GM19025 (cell line): ENCODE data around the gene IFT22.
"Not testable (repeated sequence)": the region's sequence is repeated elsewhere in the genome, so short reads cannot be mapped to it uniquely, and the experiment has no call there.

Source experiments
- ATAC-seq: cut with Tn5 transposase; IDR thresholded peaks from one replicate; pipeline ENCODE4 v1.9.1; 2021; ENCODE audit warnings: mild to moderate bottlenecking, low read depth, moderate library complexity; ENCODE audit not compliant: unreplicated experiment

The IFT22 gene

DNA sequence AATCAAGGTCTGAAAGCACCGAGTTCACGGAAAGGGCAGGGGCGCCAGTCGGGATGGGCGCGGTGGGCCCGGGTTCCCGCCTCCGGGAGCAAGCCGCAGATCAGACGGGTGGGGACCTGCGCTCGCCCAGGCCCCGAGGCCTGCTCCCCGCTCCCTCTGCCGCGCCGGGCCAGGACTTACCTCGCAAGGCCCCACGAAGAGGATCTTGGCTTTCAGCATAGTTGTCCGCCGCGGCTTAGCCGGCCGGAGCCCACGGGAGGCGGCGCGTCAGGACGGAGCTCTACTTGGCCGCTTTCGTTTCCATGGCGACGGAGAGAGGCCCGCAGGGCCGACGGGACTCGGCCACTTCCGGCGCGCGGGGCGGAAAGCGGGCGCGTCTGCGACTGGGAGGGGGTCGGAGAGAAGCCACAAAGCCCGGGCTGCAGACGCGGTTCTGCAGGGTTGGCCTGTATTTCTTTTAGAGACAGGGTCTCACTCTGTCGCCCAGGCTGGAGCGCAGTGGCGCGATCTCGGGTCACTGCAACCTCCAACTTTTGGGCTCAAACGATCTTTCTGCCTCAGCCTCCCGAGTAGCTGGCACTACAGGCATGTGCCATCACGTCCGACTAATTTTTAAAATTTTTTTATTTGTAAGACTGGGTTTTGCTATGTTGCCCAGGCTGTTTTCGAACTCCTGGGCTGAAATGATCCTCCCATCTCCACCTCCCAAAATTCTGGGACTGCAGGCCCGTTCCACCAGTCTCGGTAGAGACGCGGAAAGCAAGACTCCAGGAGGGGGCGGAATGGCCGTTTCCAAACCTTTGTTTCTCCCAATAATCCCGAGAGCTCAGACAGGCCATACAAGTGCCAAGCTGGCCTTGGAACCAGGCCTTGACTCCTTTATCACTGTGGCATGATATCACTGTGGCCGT, at the start of gene IFT22:
IFT22 (minus strand) TSS at position 322 of the 911 bp plus-strand sequence; CDS start at position 219, 103 bp downstream.
- peak; percentile 98 for ATAC-seq

DNA sequence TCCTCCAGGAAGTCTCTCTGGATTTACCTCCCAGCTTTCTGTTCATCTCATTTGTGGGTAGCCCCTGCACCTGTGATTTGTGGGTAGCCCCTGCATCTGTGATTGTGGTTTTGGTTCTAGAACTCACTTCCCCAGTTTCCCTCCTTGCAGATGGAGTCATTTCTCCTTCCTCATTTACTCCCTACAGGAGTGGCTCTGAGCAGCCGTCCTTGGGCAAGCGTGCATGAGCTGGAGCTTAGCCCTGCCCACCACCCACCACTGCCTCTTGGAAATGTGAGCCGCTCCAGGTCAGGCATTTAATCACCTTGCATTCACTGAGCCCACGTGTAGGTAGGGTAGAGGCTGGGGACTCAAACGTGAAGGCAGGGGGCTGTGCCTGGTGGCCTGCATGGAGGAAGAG, 49.2 kb upstream of the IFT22 start:
- ATAC-seq, result no peak

DNA sequence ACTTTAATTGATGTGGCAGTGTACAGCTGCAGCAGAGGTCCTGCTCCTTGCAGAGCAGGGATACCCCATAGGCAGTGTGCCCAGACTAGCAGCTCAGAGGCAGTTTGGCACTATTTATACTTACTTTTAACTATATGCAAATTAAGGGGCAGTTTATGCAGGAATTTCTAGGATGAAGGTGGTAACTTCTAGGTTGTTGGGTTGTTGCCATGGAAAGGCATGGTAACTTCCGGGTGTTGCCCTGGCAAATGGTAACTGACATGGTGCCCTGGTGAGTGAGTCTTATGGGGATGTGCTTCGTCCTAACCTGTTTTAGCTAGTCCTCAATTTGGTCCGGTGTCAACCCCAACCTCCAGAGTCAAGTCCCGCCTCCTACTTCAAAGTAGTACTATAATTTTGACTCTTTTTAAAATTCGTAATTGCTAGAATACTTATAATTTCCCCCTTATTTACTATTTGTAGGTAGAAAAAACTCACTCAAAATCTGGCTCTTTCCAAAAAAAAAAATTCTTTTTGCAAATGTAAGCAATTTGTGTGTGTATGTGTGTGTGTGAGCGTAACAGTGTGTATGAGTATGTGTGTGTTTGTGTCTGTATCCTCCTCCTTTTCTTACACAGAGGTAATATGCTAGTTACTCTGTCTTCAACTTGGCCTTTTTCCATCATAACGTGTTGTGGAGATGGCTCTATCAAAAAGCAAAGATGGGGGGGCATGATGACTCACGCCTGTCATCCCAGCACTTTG, 47.0 kb upstream of the IFT22 start:
- ATAC-seq, result no peak

DNA sequence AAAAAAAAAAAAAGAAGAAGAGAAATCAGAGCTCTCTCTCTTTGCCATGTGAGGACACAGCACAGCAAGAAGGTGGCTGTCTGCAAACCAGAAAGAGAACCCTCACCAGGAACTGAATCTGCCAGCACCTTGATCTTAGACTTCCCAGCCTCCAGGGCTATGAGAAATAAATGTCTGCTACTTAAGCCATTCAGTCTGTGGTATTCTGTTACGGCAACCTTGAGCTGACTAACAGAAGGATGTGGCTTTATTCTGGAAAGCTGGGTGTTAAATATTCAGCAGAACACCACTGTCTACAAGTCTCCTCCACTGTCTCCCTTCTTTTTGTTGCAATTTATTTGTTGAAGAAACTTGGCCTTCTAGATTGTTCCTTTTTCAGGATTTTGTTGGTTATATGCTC, 46.1 kb upstream of the IFT22 start:
- ATAC-seq, result no peak

DNA sequence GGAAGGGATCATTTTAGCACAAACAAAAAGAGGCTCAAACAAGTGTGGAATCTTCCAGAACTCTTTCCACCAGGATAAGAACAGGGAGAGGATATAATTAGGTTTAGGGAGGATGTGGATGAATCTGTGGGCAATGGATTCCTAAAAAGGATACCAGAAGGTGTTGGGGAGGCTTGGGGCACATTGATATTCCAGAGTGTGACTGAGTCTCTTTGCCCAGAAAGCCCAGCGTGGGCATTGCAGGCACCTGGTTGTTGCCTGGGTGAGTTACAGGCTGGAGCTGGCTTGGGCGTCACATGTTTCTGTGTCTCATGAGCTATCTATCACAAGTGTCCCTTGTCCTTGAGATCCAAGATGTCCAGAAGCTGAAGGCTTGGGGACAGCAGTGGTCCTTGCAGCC, 44.3 kb upstream of the IFT22 start:
- no peak for ATAC-seq

DNA sequence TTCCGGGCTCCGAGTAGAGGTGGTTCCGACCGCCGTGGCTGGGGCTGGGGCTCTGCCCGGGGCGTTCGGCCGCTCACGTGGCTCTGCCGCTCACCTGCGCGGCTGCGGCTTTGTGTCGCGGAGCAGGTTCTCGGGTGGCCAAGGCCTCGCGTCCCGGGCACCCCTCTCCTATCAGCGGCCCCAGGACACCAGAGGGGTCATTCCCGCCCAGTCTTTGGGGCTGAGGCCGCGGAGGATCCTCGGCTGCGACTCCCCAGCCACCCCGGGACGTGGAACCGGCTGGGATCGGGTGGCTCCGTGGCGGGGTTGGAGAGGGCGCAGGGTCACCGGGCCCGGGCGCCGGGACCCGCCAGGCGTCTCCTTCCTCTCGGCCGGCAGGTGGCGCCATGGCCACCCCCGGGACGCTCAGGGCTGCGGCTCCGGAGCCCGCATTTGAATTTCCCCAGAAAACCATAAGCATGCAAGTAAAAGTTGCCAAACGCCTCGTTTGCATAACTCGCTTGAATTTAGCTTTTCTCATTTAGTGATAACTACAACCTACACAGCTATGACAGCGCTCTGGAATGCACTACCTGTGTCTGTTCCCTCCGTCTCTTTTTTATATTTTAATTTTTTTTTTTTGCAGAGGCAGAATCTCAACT, 42.2 kb upstream of the IFT22 start:
- ATAC-seq, result no peak

- no peak for ATAC-seq
These were observed 41.7 kb upstream of the IFT22 start for GRCh38 chr7:101363196-101363733.

DNA sequence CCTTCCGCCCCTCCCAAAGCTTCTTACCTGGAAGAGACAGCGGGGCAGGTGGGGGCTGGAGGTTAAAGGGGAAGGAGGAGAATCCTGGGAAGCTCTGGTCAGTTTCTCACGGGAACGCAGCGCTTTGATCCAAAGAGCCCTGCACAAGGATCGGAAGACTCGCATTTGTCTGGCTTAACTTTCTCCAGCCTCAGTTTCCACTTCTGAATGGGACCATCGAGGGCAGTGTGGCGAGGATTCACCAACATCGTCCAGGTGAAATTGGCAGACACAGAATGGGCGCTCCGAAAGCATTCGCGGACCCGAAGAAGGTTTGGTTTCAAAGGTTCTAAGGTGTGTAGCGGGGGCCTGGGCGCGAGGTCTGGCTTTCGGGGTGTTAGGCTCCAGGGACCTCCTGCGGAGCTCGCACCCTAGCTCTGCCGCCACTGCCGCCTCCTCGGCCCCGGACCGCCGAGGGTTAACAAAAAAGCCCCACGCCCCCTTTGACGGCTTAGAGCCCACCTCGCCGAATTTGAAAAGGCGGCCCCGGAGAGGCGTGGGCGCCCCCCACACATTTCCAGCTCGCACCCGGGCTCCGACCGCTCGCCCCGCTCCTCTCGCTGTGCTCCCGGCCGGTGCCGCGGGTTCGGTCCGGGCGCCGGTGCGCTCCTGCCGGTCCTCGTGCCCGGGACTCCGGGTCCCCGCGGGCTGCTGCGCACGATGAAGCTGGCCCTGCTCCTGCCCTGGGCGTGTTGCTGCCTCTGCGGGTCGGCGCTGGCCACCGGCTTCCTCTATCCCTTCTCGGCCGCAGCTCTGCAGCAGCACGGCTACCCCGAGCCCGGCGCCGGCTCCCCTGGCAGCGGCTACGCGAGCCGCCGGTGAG, 41.0 kb upstream of the IFT22 start, which contains the start of gene COL26A1:
COL26A1 (plus strand) TSS at position 542 of the 862 bp plus-strand sequence; CDS start at position 700, 158 bp downstream.
- no peak for ATAC-seq

- ATAC-seq, result no peak
These were observed 35.8 kb upstream of the IFT22 start for GRCh38 chr7:101357433-101357832.

- ATAC-seq, result no peak
These were observed 31.3 kb upstream of the IFT22 start for GRCh38 chr7:101352920-101353308.

GRCh38 chr7:101349300-101349699, 27.7 kb upstream of the IFT22 start:
- ATAC-seq, result not testable (repeated sequence)

GRCh38 chr7:101348456-101349067, 26.9 kb upstream of the IFT22 start:
- ATAC-seq, result not testable (repeated sequence)

GRCh38 chr7:101347477-101347876, 25.9 kb upstream of the IFT22 start:
- ATAC-seq, result no peak

DNA sequence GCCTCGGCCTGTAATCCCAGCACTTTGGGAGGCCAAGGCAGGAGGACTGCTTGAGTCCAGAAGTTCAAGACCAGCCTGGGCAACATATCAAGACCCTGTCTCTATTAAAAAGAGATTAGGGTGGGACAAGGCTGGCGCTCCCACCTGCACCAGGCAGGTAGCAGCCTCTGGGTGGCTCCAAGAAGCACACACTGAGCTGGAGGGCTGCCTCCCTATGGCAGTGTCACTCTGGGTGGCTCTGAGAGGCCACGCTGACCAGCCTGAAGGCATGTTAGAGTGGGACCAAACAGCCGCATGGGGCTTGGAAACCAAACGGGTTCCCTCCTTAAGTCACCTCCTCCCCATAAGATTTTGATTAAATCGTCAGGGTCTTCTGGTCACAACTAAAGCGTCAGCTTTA, 21.3 kb upstream of the IFT22 start:
- no peak for ATAC-seq

- ATAC-seq, result no peak
These were observed 18.8 kb upstream of the IFT22 start for GRCh38 chr7:101340379-101340778.

DNA sequence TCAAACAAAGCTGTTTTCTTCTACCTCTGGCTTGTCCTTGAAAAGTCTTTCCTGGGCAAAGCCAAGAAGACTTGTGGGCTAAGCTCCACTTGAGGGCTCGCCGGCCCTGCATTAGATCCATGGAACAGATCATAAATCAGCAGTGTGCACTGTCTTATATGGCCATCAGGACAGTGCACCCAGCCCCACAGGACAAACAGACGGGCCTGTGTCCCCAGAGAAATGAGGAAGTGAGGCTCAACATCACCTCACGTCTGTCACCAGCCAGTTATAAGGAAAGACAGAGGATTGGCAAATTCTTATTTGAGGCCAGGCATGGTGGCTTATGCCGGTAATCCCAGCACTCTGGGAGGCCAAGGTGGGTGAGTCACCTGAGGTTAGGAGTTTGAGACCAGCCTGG, 12.3 kb upstream of the IFT22 start:
- ATAC-seq, result no peak

- ATAC-seq, result no peak
These were observed 10.4 kb upstream of the IFT22 start for GRCh38 chr7:101332026-101332425.

GRCh38 chr7:101330011-101330484, 8.4 kb upstream of the IFT22 start:
- no peak for ATAC-seq

GRCh38 chr7:101328159-101328558, 6.5 kb upstream of the IFT22 start:
- no peak for ATAC-seq
